ENCODE results near the gene TUBAL3.
"Not testable (repeated sequence)": the region's sequence is repeated elsewhere in the genome, so short reads cannot be mapped to it uniquely, and the experiment has no call there.

The TUBAL3 gene

DNA sequence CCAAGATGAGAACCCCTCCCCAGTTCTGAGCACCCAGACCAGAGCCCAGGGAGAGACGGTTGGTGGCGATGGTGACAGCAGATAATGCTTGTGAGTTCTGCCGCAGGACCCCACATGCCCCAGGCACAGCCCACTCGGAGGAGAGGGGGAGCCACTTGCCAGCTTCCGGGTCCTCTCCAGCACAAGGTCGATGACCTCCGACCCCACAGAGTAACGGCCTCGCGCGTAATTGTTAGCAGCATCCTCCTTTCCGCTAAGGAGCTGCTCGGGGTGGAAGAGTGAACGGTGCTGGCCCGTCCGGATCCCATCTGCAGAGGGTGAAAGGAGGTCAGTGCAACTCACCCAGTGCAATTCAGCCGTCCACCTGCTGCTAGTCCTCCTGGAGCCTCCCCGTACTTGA is 9.5 kb downstream of the TUBAL3 start:
- no peak overlapping the region for H3K27ac ChIP-seq
- TF ChIP-seq ZFX (IDR thresholded peaks at IDR 0.05; ENCODE audit: borderline replicate concordance), result no peak
- TF ChIP-seq, protein P1, sequence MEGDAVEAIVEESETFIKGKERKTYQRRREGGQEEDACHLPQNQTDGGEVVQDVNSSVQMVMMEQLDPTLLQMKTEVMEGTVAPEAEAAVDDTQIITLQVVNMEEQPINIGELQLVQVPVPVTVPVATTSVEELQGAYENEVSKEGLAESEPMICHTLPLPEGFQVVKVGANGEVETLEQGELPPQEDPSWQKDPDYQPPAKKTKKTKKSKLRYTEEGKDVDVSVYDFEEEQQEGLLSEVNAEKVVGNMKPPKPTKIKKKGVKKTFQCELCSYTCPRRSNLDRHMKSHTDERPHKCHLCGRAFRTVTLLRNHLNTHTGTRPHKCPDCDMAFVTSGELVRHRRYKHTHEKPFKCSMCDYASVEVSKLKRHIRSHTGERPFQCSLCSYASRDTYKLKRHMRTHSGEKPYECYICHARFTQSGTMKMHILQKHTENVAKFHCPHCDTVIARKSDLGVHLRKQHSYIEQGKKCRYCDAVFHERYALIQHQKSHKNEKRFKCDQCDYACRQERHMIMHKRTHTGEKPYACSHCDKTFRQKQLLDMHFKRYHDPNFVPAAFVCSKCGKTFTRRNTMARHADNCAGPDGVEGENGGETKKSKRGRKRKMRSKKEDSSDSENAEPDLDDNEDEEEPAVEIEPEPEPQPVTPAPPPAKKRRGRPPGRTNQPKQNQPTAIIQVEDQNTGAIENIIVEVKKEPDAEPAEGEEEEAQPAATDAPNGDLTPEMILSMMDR (IDR thresholded peaks at IDR 0.05), result no peak

DNA sequence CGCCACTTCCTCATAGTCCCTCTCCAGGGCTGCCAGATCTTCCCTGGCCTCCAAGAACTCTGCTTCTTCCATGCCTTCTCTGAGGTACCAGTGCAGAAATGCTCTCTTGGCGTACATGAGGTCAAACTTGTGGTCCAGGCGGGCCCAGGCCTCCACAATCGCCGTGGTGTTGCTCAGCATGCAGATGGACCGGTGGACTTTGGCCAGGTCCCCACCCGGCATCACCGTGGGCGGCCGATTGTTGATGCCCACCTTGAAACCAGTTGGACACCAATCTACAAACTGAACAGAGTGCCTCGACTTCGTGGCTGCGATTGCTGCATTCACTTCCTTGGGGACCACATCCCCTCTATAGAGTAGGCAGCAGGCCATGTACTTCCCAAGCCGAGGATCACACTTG is 11.1 kb downstream of the TUBAL3 start:
- H3K27ac ChIP-seq, result no peak overlapping the region
- TF ChIP-seq, protein P1 (IDR thresholded peaks at IDR 0.05), result no peak
- no peak for TF ChIP-seq ZFX (IDR thresholded peaks at IDR 0.05; ENCODE audit: borderline replicate concordance)

DNA sequence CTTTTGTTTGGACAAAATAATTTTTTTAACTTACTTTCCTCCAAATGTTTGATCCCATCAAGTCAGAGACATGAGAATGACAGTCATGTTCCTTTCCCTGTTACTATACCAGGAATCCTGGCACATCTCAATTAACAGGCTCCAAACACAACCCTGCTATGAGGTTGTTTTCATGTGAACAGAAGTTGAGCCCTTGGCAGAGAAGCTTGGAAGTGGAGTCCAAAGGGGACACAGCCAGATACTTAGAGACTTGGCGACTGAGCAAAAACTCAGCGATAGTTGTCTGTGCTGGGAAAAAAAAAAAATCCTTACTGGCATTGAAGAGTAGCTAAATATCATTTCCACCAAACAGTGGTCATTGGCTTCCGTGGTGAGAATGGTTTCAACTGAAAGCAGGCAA is 12.8 kb downstream of the TUBAL3 start:
- TF ChIP-seq, protein P1 (IDR thresholded peaks at IDR 0.05), result no peak
- no peak for TF ChIP-seq ZFX (IDR thresholded peaks at IDR 0.05; ENCODE audit: borderline replicate concordance)
- H3K27ac ChIP-seq, result no peak overlapping the region

DNA sequence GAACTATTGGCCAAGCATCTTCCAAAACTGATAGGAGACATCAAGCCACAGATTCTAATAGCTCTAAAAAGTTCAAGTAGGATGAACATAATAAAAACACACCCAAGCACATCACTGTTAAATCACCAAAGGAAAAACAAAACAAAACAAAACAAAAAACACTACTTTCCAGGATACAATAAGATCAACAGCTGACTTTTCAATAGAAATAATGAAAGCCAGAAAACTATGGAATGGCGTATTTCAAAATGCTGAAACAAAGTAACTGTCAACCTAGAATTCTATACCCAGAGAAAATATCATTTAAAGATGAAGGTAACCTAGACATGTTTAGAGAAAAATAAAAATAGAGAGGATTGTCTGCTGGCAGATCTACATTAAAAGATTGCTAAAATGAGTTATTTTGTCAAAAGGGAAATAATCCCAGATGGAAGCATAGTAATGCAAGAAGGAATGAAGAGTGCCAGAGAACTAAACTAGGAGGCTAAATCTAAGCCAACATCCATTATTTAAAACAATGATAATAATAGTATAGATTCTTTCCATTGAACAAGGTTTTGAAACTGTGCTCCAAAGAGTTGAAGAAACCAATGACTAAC is 13.9 kb downstream of the TUBAL3 start:
- TF ChIP-seq, protein P1 (IDR thresholded peaks at IDR 0.05), result no peak
- TF ChIP-seq ZFX (IDR thresholded peaks at IDR 0.05; ENCODE audit: borderline replicate concordance), result no peak
- no peak overlapping the region for H3K27ac ChIP-seq

DNA sequence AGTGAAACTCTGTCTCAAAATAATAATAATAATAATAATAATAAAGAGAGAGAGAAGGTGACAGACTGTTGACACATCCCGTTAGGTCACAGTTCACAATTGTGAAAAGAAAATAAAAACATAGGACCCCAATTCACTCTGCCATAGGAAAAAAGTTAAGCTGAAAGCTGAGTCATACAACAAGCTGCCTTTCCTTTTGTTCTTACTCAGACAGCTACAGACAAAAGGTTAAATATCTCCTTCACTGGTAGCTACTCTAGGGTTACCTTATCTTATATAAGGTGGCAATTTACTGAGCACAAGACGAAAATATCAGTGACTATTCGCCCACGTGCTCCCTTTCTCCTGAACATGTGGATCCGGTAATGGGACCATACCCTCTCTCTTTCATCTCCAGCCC is 17.5 kb downstream of the TUBAL3 start:
- no peak overlapping the region for H3K27ac ChIP-seq
- TF ChIP-seq, protein P1 (IDR thresholded peaks at IDR 0.05), result no peak
- TF ChIP-seq ZFX (IDR thresholded peaks at IDR 0.05; ENCODE audit: borderline replicate concordance), result no peak

DNA sequence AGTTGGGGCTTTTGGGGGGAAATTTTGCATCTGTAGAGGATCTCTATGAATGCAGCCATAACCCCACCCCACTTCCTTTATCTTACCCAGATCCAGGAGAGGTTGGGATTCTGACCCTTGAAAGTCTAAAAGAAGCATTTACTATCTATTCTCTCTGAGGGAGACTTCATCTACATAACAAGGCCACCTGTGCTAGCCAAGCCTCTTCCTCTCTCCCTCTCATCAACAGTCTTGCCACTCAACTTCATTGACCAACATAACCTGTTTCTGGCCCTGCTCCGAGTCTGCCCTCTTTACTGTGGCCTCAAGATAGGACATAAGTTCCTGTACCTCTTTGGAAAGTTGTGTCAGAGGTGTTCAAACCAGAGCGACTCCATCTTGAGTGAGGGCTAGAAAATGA is 19.4 kb downstream of the TUBAL3 start:
- TF ChIP-seq ZFX (IDR thresholded peaks at IDR 0.05; ENCODE audit: borderline replicate concordance), result no peak
- TF ChIP-seq, protein P1 (IDR thresholded peaks at IDR 0.05), result no peak
- no peak overlapping the region for H3K27ac ChIP-seq

DNA sequence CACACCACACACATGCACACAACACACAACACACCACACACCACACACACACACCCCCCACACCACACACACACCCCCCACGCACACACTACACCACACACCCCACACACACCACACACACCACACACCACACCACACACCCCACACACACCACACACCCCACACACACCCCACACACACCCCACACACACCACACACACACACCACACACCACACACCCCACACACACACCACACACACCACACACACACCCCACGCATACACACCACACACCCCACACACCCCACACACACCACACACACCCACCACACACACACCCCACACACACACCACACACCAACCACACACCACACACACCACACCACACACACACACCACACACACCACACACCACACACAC is 23.4 kb downstream of the TUBAL3 start:
- TF ChIP-seq, protein P1 (IDR thresholded peaks at IDR 0.05), result no peak
- TF ChIP-seq ZFX (IDR thresholded peaks at IDR 0.05; ENCODE audit: borderline replicate concordance), result no peak

DNA sequence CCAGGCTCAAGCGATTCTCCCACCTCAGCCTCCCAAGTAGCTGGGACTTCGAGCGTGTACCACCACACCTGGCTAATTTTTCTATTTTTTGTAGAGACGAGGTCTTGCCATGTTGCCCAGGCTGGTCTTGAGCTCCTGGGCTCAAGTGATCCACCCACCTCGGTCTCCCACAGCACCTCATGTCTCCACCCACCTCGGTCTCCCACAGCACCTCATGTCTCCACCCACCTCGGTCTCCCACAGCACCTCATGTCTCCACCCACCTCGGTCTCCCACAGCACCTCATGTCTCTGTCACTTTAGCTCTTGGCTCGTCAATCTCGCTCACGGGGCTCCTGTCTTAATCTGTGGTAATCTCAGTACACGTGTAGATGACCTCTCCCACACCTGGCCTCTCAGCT is 24.2 kb downstream of the TUBAL3 start:
- H3K27ac ChIP-seq, result not testable (repeated sequence)

More for the DNA sequence above, 23.4 kb downstream of the TUBAL3 start:
- no peak overlapping the region for H3K27ac ChIP-seq

DNA sequence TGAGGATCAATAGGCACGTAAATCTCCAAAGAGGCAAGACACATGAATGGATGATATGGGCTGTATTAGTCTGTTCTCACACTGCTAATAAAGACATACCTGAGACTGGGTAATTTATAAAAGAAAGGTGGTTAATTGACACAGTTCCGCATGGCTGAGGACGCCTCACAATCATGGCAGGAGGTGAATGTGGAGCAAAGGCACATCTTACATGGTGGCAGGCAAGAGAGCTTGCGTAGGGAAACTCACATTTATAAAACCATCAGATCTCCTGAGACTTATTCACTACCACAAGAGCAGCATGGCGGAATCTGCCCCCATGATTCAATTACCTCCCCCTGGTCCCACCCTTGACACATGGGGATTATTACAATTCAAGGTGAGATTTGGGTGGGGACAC is 25.4 kb downstream of the TUBAL3 start:
- H3K27ac ChIP-seq, result not testable (repeated sequence)

All from 22Rv1 (cell line).